GM19099 (cell line): ENCODE results near the gene ANKRD63.

Experiments used
- POLR2A ChIP-seq: IDR thresholded peaks from 3 replicates; pipeline ENCODE4 v1.6.1; 2011; ENCODE audit warnings: low read depth; ENCODE audit not compliant: insufficient read length; ENCODE audit errors: extremely low read depth

Gene ANKRD63

DNA sequence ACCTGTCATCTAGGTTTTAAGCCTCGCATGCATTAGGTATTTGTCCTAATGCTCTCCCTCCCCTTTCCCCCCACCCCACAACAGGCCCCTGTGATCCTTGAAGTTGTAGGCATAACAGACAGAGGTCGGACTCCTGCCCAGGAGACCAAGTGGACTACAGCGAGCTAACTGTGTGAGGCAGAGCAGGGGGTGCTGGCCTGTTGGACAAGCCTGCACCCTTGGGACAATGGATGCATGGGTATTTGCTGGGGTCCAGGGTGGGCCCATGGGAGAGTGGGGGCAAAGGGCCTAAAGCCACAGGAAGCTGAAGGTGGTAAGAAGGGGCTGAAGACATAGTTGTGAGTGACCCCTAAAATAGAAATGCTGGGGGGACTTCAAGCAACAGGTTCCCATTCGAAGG lies 22.4 kb upstream of the ANKRD63 start:
- TF ChIP-seq POLR2A: no peak

GRCh38 chr15:40303576-40303975 lies 20.7 kb upstream of the ANKRD63 start:
- no peak for TF ChIP-seq POLR2A

DNA sequence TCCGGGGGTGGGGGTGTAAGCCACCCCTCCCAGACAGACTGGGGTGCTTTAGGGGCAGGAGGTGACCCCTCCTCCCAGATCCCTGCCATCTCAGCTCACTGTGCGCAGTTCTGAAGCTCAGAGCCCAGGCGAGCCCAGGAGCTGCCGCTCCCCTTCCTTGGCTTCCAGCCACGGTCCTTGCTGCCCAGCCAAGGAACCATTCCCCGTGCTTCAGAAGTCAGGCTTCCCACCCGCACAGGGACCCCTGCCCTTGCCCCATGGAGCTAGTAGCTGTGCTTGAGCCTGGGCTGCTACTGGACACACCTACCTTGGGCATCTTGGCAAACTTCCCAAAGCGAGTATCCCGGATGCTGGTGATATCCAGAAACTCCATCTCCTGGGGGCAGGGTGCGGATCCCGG lies 20.1 kb upstream of the ANKRD63 start:
- no peak for TF ChIP-seq POLR2A

DNA sequence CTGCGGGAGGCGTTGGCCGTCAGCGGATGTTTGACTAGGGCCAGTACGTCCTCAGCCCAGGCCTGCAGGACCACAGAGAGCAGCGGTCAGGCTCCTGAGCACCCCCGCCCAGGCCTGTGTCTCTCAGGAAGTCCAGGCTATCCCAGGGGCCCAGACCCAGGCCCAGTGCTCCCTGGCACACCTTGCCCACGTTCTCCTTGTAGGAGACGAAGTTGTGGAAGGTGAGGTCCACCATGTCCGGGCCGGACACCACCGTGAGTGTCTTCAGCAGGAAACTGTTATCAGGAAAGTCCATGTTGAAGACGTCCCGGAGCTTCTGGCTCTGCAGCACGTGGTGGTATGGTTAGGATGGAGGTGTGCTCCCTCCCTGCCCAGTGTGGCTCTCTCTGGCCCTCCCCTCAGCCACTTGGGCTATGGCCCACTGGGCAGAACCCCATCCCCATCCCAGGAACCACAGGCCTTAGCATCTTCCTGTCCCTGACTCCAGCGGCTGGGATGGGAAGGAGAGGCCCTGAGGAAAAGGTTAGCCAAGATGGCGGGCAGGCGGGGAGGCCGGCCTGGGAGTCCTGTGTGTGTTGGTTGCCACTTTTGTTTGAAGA lies 19.5 kb upstream of the ANKRD63 start:
- no peak for TF ChIP-seq POLR2A

DNA sequence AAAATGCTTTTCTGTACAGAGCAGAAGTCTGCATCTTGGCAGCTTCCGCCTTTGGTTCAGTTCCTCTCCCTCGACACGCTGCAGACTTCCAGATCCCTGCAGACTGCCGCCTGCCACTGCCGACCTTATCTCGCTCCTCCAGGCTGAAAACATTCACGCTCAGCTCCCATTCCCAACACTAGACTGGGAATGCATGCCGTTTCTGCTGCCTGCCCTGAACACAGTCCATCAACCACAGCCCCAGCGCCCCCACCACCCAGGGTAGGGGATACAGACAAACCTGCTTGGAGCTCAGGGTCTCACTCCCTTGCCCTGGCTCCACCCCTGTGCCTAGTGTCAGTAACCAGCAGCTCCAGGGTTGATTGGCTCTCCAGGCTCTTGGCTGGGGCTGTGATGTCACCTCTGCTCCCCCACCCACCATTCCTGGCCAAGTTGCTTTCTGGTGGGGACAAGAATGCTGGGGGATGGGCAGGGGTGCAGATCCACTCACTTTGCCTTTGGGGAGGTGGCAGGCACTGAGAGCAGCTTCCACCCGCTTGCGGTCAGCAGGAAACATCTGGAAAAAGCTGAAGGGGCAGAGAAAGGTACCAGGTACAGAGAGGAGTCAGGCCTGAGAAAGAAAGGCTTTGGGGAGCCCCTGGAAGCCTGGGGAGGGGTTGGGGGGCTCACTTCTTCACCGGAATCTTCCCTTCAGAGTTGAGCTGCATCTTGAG lies 18.8 kb upstream of the ANKRD63 start:
- TF ChIP-seq POLR2A: no peak

- no peak for TF ChIP-seq POLR2A
These were observed 17.9 kb upstream of the ANKRD63 start for GRCh38 chr15:40300771-40301170.

GRCh38 chr15:40300367-40300766 lies 17.5 kb upstream of the ANKRD63 start:
- no peak for TF ChIP-seq POLR2A

DNA sequence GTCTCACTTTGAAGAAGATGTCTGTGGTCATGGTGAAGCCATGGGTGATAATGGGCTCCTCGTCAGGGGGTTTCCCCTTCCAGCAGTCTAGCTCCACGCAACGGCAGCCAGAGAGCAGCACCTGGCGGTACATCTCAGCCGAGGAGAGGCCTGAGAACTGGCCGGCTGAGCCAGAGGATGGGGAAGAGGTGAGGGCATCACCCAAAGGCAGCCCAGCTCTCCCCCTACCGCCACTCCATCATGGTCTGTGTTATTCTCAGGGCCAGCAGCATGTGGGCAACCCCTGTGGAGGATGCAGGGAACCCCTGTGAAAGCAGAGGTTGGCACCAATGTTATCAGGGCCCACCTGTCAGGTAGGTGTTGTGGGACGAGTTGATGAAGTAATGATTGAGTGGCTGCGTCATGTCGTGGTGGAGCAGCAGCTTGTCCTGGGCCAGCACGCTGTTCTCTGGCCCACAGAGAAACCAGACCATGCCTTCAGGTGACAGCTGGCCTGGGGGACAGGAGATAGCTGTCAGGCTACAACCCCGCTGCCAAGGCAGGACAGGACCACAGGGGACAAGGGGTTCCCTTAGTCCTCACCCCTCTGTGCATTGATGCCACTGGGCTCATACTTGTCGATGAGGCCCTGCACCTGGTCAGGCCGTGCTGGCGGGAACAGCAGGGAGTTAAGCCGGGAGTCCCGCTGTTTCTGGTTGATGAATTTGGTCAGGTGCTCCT lies 15.5 kb upstream of the ANKRD63 start:
- no peak for TF ChIP-seq POLR2A

GRCh38 chr15:40297356-40297755 lies 14.5 kb upstream of the ANKRD63 start:
- no peak for TF ChIP-seq POLR2A

DNA sequence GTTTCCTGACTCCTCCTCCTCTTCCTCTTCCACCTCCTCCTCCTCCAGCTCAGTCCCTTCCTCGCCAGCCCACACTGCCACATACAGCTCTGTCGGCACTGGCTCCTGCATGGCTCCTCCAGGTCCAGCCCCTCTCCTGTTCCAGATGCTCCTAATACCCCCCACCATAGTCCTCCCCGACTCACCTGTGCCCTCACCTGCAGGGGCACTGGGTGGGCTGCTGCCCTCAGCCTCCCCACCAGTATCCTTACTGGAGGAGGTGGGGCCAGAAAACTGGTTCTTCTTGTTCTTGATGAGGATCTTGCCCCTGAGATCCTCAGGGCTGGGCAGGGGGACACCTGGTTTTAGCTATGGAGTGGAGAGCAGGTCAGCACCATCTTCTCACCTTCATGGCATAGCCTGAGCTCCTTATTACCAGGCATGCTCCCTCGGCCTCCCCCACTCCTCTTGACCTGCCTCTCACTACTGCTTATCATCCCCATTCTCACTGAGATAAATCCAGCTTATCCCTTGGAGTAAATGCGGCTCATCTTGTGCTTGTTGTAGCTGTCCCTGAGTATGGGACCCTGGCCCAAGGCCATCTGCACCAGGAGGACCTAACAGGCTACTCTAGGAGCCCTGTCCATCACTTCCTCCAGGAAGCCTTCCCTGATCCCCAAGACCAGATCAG lies 13.8 kb upstream of the ANKRD63 start:
- no peak for TF ChIP-seq POLR2A

DNA sequence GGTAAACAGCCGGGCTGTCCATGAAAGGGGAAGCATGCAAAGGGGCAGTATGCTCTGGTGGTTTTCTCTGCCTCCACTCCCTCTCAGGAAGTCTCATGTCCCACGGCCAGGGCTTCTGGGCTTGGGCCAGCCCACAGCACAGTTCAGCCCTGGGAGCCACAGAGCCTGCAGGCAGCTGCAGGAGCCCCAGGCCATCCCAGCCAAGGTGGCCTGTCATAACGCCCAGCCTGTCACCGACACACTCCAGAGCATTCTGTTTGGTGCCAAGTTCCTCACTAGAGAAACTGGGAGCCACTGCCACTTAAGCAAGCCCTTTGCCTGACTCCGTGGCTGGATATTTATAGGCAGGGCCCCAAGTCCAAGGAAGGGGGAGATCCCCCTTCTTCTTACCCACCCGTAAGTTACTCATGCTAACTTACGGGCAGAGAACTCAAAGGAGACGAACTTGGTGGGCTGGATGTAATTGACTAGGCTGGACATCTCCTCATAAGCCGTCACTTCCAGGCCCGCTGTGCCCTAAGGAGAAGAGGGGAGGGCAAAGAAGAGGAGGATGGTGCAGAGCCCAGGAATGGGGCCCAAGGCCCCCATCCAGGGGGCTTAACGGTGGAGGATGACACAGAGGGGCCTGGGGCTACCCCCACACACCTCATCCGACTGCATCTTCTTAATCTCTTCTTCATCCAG lies 13.2 kb upstream of the ANKRD63 start:
- TF ChIP-seq POLR2A: no peak

DNA sequence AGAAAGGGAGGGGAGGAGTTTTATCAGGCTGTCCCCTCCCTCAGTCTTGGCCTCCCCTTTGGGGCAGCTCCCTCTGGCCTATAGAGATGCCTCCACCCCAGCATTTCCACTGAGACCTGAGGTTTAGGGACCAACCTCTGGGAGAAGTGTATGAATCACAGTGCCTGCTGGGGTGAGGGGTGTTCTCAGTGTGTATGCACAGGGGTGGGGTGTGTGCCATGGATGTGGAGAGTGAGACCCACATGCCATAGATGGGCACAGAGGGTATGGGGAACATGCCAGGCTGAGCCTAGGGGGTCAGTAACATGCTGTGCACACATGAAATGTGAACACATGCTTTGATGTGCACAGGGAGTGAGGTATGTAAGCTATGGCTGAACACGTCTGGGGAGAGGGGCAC lies 12.4 kb upstream of the ANKRD63 start:
- TF ChIP-seq POLR2A: no peak

GRCh38 chr15:40293905-40294895 lies 11.3 kb upstream of the ANKRD63 start:
- no peak for TF ChIP-seq POLR2A

DNA sequence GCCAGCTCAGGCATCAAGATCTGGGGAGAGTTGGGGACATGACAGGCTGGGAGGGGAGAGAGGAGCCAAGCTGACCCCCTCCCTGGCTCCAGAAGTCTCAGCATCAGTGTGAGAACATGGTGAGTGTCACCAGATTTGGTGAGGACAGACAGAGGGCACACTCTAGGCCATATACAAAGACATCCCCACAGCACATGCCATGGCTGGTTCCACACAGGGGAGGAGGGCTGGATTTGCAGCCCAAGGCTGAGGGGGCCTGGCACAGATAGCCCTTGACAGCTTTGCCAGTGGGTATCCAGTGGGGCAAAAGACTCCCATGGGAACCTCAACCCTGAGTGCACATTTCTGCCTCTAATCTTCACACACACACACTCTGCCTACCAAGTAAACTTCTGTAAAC lies 10.1 kb upstream of the ANKRD63 start:
- no peak for TF ChIP-seq POLR2A
